Fibroblast of pulmonary artery (primary cell): ENCODE results near the gene SH3TC2.
A peak's percentile ranks its signal among the peaks of the same experiment; 100 is the strongest.

Experiments used
- DNase-seq: peaks from one replicate; pipeline ENCODE4 v3.0.0-alpha.2; 2010; ENCODE audit warnings: low read depth
- H3K4me3 ChIP-seq: replicated peaks from 2 replicates; pipeline ENCODE4 v1.5.1; 2011; ENCODE audit warnings: low read depth, mild to moderate bottlenecking, control low read depth, low read length, moderate library complexity
- TF ChIP-seq, protein P1 (sequence below): IDR thresholded peaks from 2 replicates; pipeline ENCODE4 v1.5.1; 2011; ENCODE audit warnings: mild to moderate bottlenecking, control low read depth, low read length, inconsistent platforms; ENCODE audit errors: missing control alignments

The SH3TC2 gene

DNA sequence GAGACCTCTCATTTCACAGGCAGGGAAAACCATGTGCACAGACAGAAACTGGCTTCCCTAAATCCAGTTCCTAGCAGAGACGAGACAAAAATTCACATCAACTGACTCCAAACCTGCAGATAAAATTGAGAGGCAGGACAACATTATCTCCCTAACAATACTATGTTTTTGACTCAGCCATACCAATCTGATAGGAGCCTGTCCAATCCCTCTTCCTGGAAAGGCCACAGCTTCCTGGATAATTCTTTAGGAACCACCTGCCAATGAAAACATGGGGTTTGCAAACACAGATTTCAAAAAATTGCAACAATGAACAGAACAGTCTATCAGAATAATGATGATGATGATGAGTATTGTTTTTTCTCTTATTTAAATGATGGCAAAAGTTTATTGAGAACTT, 22.4 kb downstream of the SH3TC2 start:
- DNase-seq, result peak; percentile 72
- TF ChIP-seq, protein P1, sequence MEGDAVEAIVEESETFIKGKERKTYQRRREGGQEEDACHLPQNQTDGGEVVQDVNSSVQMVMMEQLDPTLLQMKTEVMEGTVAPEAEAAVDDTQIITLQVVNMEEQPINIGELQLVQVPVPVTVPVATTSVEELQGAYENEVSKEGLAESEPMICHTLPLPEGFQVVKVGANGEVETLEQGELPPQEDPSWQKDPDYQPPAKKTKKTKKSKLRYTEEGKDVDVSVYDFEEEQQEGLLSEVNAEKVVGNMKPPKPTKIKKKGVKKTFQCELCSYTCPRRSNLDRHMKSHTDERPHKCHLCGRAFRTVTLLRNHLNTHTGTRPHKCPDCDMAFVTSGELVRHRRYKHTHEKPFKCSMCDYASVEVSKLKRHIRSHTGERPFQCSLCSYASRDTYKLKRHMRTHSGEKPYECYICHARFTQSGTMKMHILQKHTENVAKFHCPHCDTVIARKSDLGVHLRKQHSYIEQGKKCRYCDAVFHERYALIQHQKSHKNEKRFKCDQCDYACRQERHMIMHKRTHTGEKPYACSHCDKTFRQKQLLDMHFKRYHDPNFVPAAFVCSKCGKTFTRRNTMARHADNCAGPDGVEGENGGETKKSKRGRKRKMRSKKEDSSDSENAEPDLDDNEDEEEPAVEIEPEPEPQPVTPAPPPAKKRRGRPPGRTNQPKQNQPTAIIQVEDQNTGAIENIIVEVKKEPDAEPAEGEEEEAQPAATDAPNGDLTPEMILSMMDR, result no peak
- no peak overlapping the region for H3K4me3 ChIP-seq

DNA sequence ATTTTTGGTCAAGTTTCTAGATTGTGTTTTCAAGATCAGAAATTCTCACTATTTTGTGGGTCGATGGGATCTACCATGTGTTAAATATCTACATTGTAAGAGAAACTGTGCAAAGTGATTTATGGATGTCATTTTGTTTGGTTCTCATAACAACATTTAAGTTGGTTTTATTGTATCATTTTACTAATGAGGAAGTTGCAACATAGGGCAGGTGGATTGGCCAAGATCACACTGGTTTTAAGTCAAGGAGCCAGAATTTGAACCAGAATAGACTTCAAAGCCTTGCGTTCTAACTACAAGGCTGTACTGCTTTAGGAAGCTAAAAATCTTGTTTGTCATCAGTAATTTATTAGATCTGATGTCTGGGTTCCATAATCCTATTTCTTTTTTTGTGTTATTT, 23.4 kb downstream of the SH3TC2 start:
- TF ChIP-seq, protein P1, result no peak
- DNase-seq, result peak; percentile 60
- H3K4me3 ChIP-seq, result no peak overlapping the region

DNA sequence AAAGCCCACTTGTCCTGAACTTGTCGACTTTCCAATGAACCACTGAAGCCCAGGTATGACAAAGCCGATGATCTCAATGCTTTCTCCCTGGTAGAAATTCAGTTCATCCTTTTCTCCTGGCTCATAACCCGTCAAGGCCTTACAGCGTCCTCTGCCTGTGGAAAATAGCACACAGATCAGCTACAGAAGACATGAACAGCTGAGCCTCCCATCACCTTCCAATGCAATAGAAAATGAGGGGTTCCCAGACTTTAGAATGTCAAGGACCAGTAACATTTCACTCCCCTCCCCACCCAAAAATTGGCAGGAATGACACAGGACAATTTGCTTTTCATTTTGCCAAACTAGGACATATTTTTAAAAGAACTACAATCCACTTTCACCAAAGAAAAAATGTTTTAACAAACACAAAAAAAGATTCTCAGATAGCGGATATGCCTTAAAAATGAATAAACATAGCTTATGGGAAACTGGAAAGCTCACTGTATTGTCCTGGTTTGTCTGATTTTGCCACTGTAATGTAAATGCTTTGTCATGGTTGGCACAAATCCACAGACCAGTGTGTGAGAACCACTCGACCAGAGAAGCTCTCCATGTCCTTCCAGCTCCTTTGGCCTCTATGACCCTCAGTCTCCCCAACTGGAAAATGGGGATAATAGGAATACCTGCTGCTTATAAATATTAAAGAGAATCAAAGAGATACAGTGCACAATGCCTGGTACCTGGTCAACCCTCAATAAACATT, 24.4 kb downstream of the SH3TC2 start:
- DNase-seq, result peak; percentile 69
- H3K4me3 ChIP-seq, result no peak overlapping the region
- TF ChIP-seq, protein P1, result no peak

DNA sequence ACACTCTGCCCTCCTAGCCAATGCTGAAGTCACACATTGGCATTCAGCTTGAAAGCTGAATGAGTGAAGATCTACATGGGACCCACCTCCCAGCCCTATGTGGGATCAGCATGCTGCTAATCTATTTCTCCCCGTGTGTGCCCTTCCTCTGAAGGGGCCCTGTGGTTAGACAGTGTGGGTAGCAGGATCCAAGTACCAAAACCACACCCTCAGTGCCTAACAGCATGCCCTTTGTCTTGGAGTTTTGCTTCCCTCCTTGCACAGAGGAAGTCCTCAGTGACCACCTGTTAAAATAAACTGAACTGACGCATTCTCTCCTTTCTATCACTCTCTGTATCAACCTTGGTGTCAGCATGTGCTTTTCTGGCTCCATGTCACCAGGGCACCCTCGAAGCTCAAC, 25.0 kb downstream of the SH3TC2 start:
- no peak overlapping the region for H3K4me3 ChIP-seq
- DNase-seq, result no peak
- TF ChIP-seq, protein P1, result no peak

DNA sequence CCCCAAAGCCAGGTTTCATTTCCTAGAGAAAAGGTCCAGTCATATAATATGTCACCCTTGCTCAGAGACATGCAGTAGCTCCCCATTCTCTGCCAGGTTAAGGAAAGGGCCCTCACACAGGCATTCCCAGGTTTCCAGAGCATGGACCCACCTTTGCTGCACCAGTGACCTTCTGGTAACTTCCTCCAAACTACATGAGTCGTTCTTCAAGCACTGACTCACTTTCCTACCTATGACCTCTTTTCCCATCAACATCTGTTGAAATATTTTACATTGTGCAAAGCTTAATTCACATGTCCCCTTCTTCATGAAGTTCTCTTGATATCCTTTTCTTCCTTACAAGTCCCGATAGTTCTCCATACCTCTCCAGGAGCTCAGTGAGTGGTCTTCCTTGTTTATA, 25.9 kb downstream of the SH3TC2 start:
- TF ChIP-seq, protein P1, result no peak
- no peak for DNase-seq
- H3K4me3 ChIP-seq, result no peak overlapping the region

DNA sequence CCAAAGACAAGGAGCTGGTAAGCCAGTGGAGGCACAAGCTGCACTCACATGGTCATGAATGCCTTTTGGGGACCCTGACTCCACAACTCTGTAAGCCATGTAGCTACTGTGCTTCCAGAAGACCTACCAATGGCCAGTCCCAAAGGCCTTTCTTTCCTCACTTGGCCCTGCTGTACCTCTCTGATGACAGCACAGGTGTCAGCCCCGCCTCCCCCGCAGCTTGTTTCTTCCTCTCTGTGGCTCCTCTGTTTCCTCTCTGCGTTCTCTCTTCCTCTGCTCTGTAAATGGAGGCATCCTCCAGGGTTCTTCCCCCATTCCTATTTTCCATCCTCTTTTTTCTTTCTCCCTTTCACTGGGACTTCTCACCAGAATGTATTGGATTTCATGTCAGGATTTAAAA, 26.7 kb downstream of the SH3TC2 start:
- TF ChIP-seq, protein P1, result no peak
- no peak for DNase-seq
- H3K4me3 ChIP-seq, result no peak overlapping the region

DNA sequence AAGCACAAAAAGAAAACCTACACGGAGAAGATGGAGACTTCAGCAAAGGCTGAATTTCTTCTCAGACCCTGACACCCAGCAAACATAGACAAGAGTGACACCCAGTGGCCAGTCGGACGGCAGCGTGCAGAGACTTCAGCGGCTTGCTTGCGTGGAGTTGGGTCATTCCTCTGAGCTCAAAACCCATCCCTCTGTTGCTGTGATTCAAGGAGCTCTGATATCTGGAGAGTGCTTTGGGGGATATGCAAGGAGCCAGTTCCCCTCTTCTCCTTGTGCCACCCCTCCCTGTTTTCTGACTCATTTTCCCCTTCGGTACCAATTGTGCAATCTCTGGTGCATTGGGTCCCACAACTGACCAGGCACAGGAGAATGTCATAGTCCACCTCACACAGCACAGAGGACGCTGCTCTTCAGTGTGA, 27.5 kb downstream of the SH3TC2 start:
- no peak overlapping the region for H3K4me3 ChIP-seq
- TF ChIP-seq, protein P1, result peak; percentile 94
- DNase-seq, result peak; percentile 89
